Mucosa of stomach (tissue), 1 donor: Measurements from ENCODE around the gene CD3G.
"Not testable (repeated sequence)": the region's sequence is repeated elsewhere in the genome, so short reads cannot be mapped to it uniquely, and the experiment has no call there.

Experiments used
- H3K27me3 ChIP-seq: one replicate; pipeline ENCODE4 v1.7.0; 2013; ENCODE audit warnings: mild to moderate bottlenecking, low read length; ENCODE audit not compliant: control insufficient read depth, insufficient read depth
- H3K36me3 ChIP-seq: one replicate; pipeline ENCODE4 v1.7.0; 2013; ENCODE audit warnings: low read length; ENCODE audit not compliant: control insufficient read depth, insufficient read depth
- H3K4me1 ChIP-seq: one replicate; pipeline ENCODE4 v1.7.0; 2013; ENCODE audit warnings: mild to moderate bottlenecking, low read length; ENCODE audit not compliant: control insufficient read depth, insufficient read depth
- H3K4me3 ChIP-seq: one replicate; pipeline ENCODE4 v1.7.0; 2013; ENCODE audit warnings: low read length
- H3K9ac ChIP-seq: one replicate; pipeline ENCODE4 v1.7.0; 2013; ENCODE audit warnings: mild to moderate bottlenecking, low read length, moderate library complexity
- H3K9me3 ChIP-seq: one replicate; pipeline ENCODE4 v1.7.0; 2013; ENCODE audit warnings: mild to moderate bottlenecking, low read length, moderate library complexity; ENCODE audit not compliant: control insufficient read depth
- donor health status: Pancreatic carcinoma.

Gene CD3G

DNA sequence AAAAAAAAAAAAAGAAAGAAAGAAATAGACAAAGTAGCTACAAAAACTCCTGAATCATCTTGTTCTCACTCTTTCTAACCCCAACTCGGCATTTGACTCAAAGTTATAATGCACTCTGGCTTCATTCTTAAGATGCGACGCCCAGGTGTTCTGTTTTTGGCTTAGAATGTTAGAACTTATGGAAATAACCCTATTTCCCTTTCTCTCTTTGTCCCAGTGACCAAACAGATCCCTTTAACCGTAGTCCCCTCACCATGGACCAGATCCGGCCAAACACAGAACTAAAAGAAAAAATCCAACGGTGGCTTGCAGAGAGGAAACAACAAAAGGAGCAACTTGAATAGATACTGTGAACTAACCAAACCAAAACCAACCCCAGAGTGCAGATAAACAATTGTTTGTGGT lies 52.0 kb downstream of the CD3G start:
- H3K4me1 ChIP-seq: no peaks in the 10 kb centered on the region
- no peak overlapping the region for H3K4me3 ChIP-seq
- no peaks in the 10 kb centered on the region for H3K9me3 ChIP-seq
- H3K36me3 ChIP-seq: peaks cover 5% of the 10 kb centered on the region
- no peaks in the 10 kb centered on the region for H3K27me3 ChIP-seq
- H3K9ac ChIP-seq: no peak overlapping the region

GRCh38 chr11:118397448-118397847 lies 53.3 kb downstream of the CD3G start:
- no peaks in the 10 kb centered on the region for H3K9me3 ChIP-seq
- H3K4me1 ChIP-seq: no peaks in the 10 kb centered on the region
- H3K4me3 ChIP-seq: no peak overlapping the region
- peaks cover 3% of the 10 kb centered on the region for H3K36me3 ChIP-seq
- H3K9ac ChIP-seq: no peak overlapping the region
- no peaks in the 10 kb centered on the region for H3K27me3 ChIP-seq

DNA sequence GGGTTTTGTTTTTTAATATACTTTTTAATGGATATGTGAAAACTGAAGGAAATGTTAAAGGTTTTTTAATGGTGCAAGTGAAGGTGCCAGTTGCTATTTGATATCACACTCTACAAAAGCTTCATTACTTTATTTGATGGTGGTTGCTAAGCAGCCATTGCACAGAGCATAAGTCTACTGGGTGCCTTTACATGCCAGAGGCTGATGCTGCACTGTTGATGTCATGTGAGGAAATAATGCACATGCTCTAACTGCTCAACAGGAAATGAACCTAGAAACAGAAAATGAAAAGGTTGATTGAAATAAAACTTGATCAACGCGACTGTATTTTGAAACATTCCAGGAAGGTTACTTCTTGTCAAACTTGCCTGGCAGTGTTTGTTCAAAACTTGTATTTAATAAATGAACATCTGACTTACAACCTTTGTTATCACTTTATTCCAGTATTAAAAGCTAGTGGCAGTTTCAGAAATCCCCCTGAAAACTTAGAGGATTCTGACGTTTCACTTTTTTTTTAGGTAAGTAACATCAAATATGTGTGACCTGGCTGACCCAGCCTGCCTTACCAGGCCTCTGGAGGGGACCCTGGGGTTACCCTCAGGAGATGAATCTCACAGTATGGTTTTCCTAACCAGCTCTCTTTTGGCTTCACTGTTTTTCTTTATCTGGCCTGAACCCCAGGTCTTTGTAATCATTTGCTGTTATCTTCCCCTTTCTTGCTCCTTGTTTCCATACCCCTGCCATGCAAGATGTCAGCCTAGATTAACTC lies 54.8 kb downstream of the CD3G start:
- Histone ChIP-seq H3K27me3 (no peaks in the 10 kb centered on the region), H3K9ac (no peak overlapping the region)

DNA sequence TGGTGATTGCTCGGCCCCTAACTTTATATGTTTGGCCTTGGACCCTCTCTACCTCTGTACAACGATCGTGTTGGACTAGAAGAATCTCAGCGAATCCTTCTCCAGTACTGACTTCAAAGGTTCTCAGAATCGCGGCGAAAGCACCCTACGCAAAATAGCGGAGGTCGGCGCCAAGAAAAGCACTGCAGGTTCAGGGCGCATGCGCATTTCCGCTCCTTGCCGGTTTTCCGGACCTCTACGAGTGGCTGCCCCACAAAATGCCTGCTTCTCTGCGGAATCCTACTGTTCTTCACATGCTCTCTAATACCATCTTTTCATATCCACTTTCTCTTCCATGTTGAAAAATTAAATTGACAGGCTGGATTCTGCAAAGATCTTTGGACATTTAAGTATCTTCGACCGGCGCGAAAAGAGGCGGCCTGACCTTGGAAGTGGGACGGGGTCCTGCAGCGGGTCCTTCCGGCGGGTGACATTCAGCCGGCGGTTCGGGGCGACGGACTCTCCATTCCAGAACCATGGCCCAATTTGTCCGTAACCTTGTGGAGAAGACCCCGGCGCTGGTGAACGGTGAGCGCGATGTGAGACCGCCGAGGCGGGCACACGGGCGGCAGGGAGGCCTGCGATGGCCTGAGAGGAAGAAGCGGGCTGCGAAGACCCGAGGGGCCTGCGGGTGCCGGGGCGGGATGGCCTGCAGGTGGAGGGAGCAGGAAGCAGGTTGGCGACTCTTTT lies 57.2 kb downstream of the CD3G start, which contains the start of gene ATP5MG:
Gene ATP5MG (plus strand): TSS at position 456 of the 729 bp plus-strand sequence. CDS start 60 bp downstream, at position 516.
- Histone ChIP-seq H3K9me3 (no peaks in the 10 kb centered on the region), H3K4me3 (peak within 1 kb of the TSS; percentile 91), H3K4me1 (peaks cover 10% of the 10 kb centered on the region), H3K27me3 (no peaks in the 10 kb centered on the region), H3K9ac (peak within 1 kb of the TSS; percentile 69), H3K36me3 (no peaks in the 10 kb centered on the region)

More for the DNA sequence above, 54.8 kb downstream of the CD3G start:
- H3K4me1 ChIP-seq: peaks cover 10% of the 10 kb centered on the region
- H3K4me3 ChIP-seq: no peak overlapping the region
- no peaks in the 10 kb centered on the region for H3K9me3 ChIP-seq
- no peaks in the 10 kb centered on the region for H3K36me3 ChIP-seq

DNA sequence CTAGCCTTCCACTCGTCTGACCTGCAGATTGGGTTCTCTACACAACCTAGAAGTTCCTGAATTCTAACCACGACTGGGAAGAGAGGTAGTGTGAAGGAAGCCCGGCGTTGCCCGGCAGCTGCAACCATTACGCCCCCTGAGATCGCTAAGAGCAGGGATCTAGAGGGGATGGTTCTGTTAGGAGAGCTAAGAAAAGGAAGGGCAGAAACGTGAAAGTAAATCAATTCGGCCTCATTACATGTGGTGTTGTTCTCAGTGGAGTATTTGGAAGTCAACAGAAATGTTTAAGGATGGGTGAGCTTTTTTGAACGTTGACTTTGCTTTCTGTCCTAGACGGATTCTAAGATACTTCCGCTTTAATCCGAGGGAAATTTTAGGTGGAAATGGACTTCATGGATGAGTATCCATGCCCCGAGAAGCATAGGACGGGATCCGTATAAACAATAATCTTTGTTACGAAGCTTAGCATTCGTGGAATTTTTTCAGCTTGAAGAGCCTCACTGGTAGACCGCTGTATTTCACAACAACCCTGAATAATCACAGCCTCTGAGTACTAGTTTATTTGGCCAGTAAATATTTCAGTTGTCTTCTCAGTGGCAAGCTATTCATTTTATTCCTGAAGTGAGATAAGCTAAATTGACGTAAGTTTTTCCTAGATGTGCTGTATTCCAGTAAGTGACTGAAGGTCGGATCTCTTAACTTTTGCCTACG lies 57.9 kb downstream of the CD3G start:
- H3K27me3 ChIP-seq: no peaks in the 10 kb centered on the region
- H3K9ac ChIP-seq: peak overlapping the region; percentile 69
- peak overlapping the region; percentile 91 for H3K4me3 ChIP-seq
- H3K9me3 ChIP-seq: no peaks in the 10 kb centered on the region
- no peaks in the 10 kb centered on the region for H3K36me3 ChIP-seq
- H3K4me1 ChIP-seq: peaks cover 10% of the 10 kb centered on the region

DNA sequence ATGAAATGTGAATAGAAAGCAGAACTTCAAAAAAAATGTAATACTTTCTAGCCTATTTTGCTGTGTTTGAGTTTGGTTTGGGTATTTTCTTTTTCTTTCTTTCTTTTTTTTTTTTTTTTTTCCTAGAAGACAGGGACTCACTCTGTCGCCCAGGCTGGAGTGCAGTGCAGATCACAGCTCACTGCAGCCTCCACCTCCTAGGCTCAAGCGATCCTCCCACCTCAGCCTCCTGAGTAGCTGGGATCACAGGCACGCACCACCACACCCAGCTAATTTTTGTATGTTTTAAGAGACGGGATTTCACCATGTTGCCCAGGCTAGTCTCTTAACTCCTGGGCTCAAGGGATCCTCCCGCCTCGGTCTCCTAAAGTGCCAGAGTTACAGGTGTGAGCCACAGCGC lies 58.5 kb downstream of the CD3G start:
- Histone ChIP-seq H3K4me3 (peak overlapping the region; percentile 91), H3K9ac (peak overlapping the region; percentile 69)
- not testable (repeated sequence) for H3K36me3 ChIP-seq, H3K9me3 ChIP-seq, H3K4me1 ChIP-seq, H3K27me3 ChIP-seq
